T47D (cell line): ENCODE results near the gene PLCXD3.

Source experiments
- DNase-seq, 2 experiments: peaks; one replicate each; pipeline versions ENCODE4 v3.0.0 to v3.0.0-alpha.2; 2011 to 2012; ENCODE audit warnings: low read depth in 1 of 2, low spot score in 1 of 2
- JUND ChIP-seq: IDR thresholded peaks from 2 replicates; pipeline ENCODE4 v1.6.1; 2012; ENCODE audit warnings: low read depth
- in situ Hi-C: cut with HindIII; loops from 2 replicates; pipeline ENCODE4 v1.10.0; 2016; ENCODE audit warnings: low sequenced_read_pairs, low pct_unique_long_range_greater_than_20kb

Gene PLCXD3

DNA sequence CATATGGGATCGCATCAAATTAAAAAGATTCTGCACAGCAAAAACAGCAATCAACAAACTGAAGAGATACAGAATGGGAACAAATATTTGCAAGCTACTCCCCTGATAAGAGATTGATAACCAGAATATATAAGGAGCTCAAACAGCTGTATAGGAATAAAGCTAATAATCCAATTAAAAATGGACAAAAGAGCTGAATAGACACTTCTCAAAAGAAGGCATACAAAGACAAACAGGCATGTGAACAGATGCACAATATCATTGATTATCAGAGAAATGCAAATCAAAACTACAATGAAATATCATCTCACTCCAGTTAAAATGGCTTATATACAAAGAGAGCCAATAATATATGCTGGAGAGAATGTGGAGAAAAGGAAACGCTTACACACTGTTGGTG is 110.6 kb downstream of the PLCXD3 start:
- no peak for DNase-seq
- in situ Hi-C loops: no loop called here

DNA sequence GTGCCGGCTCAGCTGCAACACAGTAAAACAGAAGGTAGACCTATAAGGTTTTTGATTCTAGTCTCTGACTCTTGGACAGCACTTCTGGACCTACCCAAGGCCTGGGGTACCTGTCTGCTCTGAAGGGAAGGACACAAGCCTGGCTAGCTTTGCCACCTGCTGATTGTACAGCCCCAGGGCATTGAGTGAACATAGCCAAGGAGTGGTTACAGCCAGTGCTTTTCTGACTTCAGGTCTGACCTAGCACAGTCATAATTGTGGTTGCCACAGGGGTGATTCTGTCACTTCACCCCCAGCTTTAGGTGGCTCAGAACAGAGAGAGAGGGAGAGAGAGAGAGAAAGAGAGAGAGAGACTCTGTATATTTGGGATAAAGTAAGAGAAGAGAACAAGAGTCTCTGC is 118.4 kb downstream of the PLCXD3 start:
- no peak for TF ChIP-seq JUND
- no peak for DNase-seq
- in situ Hi-C loops: no loop called here

More for the DNA sequence above, 110.6 kb downstream of the PLCXD3 start:
- no peak for TF ChIP-seq JUND

DNA sequence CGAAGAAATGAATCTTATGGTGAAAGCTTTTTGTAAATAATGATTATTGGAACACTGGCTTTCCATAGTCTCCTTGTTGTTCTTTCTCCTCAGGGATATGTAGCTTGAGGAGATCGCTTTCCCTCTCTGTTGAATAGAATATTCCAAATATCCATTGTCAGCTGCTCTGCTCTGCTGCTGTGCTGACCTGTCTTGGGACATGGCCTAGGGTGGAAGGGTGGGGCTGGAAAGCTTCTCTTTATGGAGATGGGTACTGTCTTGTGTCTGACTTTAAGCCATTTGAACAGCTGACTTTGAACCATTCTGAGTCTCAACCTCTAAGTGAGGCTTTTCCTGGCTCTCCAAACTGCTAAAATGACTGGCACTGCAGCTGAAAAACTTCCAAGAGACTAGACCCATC is 135.8 kb downstream of the PLCXD3 start:
- in situ Hi-C loops: no loop called here
- TF ChIP-seq JUND: no peak
- DNase-seq: no peak

DNA sequence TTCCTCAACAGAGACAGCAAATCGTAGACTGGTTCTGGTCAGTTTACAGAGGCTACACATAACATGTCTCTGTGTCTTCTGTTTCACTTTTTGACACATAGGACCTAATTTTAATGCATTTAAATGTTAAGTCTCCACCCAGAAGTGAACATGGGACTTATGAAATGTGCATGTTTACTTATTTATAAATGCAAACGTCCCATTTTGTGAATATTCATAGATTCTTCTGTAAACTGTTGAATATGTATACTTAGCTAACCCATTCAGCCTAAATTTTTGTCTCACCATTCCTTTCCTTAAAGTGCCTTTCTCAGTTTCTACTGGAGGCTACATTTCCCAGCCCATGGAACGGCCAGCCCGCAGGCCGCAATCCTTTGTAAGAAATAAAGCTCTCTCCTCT is 137.2 kb downstream of the PLCXD3 start:
- in situ Hi-C loops: no loop called here
- TF ChIP-seq JUND: no peak
- no peak for DNase-seq

DNA sequence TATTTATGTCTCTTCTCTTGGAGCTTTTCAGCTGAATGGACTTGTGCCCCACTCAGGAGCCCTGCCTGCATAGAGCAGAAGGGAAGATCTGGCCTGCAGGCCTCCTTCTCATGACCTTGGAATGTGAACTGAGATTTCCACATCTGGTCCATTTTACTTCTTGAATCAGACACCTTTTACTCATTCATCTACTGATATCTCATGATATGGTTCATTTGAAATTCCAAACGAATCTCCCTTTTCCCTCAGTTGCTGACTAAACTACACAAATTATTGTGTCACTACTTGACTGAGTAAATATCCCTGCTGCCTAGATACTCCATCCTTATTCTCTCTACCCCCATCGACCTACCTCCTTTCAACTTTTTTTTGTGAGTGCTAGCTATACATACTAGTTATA is 138.7 kb downstream of the PLCXD3 start:
- no peak for DNase-seq
- TF ChIP-seq JUND: no peak
- in situ Hi-C loops: no loop called here

DNA sequence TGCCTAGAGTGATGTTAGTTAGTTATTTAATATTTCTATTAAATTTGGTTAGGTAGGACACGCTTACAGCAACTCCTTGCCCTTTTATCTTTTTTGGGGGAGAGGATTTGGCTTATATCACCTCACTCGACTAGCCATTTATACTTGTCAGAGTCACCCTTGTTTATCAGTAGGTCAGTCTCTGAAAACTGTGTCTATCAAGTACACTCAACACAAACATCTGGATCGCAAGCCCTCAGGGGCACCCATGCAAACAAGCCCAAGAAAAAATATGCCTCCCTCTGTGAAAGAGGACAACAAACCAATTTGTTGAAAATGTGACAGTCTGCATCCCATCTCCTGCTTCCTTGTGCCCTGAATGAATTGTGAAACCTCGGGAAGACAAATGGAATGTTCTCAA is 139.9 kb downstream of the PLCXD3 start:
- no peak for DNase-seq
- in situ Hi-C loops: no loop called here
- no peak for TF ChIP-seq JUND

DNA sequence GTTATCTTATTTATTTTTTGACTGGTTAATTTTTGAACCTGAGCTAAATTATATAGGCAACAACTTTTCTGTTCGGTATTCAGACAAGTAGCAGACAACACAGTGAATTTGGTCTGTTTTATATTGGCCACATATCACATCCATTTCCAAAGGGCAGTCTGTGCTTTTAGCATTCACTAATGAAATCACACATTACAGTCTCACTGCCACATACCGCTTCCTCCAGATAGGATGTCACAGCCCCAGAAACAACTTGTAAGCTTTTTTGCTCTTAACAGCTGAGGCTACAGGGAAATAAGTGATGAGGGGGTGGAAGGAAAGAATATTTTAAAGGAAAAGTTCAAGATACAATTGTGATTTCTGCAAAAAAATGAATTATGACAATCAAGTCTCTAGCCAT is 140.6 kb downstream of the PLCXD3 start:
- in situ Hi-C loops: no loop called here
- TF ChIP-seq JUND: no peak
- no peak for DNase-seq

DNA sequence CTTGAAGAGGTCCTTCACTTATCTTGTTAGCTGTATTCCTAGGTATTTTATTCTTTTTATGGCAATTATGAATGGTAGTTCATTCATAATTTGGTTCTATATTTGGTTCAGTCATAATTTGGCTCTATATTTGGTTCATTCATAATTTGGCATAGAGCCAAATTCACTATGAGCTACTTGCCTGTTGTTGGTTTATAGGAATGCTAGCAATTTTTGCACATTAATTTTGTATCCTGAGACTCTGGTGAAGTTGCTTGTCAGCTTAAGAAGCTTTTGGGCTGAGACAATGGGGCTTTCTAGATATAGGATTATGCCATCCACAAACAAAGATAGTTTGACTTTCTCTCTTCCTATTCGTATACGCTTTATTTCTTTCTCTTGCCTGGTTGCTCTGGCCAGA is 142.2 kb downstream of the PLCXD3 start:
- no peak for DNase-seq
- in situ Hi-C loops: no loop called here
- no peak for TF ChIP-seq JUND

DNA sequence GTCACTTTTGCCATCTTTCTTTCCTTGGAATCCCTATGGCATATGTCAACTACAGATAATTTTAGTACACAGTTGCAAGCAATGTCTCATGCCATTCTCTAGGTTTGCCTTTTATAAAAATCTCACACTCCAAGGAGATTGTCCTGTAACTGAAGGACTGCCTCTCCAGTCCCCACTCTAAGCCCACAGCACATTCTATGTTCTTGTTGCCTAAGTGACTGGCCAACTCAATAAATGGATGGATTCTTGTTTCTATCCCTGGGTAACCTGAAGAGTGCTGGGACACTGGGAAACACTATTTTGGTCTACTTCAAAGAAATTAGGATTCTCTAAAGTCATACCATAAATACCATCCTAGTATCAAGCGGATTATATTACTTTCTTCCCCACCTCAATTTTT is 145.0 kb downstream of the PLCXD3 start:
- no peak for TF ChIP-seq JUND
- no peak for DNase-seq
- in situ Hi-C loops: no loop called here

DNA sequence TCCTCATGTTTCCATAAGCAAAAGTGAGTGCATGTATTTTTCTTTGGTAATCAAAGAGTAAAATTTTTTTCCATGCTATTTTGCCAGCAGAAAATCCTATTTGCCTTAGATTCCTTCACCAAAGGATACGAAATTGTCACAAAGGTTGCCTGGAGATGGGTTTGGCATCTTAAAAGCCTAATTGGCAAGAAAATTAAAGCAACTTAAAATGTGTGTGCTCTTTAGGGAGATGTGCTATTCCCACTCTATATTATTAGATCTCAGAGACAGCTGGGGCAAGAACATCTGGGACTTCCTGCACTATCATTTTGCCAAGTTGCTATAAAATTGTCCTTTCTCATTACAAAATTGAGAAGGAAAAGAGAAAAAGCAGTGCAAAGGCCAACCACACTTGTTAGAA is 146.1 kb downstream of the PLCXD3 start:
- no peak for TF ChIP-seq JUND
- in situ Hi-C loops: no loop called here
- no peak for DNase-seq

DNA sequence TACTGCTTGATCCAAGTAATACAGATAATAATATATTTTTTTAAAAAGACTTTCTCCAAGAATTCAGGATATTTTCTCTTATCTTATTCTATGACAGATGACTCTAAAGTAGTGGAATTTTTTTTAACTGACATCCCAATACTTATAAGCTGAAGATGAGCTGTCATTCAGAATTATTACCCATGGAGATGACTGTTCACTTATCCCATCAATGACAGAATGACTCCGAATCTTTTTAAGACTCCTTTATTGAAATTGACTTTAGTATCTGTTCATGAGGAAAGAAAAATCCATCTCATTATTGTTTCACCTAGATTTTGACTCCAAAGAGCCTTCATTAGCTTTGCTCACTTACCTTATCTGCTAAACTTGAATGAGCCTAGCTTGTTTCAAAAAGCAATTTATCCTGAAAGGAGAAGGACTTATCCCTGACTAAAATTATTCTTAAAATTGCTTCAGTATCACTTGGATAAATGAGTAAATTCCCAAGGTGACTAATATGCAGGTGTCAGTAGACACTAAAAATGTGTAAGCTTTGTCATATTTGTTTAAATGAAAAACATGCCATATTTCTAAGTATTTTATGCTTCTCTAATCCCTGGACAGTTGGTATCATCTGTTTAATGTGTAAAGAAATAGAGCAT is 146.9 kb downstream of the PLCXD3 start:
- in situ Hi-C loops: no loop called here
- no peak for TF ChIP-seq JUND
- DNase-seq: no peak

DNA sequence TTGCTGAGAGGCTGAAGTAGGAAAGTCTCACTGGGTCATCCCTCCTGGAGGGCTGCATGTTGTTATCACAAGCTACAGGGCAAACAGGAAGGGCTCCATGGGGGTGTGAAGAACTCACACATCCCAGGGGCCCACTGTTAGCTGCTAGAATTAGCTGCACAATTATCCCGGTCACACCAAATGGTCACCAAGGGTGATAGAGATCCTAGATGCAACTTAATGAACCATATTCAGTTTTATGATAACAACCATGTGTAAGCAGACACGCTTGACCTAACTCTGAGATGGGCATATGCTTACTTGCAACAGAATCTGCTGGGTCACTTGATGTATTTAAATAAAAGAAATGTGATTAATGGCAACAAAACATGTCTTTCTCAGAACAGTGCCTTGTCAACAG is 153.6 kb downstream of the PLCXD3 start:
- in situ Hi-C loops: no loop called here
- no peak for TF ChIP-seq JUND
- no peak for DNase-seq

DNA sequence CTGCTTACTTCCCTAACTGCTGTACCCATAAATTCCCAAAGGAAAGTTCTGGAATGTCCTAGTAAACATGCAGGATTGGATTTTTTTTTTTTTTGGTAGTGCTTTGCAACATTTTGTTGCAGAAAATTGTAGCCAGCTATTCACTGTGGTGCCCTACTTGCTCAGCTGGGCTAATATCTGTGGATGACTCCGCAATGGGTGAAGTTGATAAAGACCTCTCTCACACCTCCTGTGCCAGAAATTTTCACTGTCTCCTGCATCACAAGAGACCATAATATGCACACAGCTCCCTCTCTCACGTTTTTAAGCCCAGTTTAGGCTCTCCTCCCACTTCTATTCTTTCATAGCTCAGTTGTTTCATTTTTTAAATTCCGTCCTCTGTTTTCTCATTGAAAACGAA is 160.6 kb downstream of the PLCXD3 start:
- no peak for DNase-seq
- in situ Hi-C loops: no loop called here
- no peak for TF ChIP-seq JUND

DNA sequence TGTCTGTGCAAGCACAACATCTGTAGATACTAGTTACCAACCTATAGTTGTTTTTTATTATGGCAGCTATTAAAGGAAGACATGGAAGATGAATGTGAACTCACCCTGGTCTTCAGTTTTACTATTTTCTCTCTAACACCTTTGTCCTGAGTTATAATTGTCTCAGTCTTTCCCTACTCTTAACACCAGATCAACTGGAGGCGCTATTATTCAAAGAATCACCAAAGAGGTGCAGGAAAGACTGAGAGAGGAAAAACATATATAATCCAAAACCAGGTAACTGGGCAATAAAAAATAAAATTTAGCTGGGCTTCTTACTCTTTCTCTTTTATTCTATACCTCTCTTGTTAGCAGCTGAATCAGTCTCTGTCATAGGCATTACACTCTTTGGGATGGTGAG is 162.8 kb downstream of the PLCXD3 start:
- TF ChIP-seq JUND: no peak
- DNase-seq: no peak
- in situ Hi-C loops: no loop called here
